Suppressor macrophage treated with lipopolysaccharide for 1 hour (primary cell): Measurements from ENCODE around the gene RUFY4.
"Not testable (repeated sequence)": the region's sequence is repeated elsewhere in the genome, so short reads cannot be mapped to it uniquely, and the experiment has no call there.

Experiments used
- DNase-seq, 3 donors: peaks; one replicate each; pipeline ENCODE4 v3.0.0-alpha.2; 2020 to 2022

RUFY4 gene

DNA sequence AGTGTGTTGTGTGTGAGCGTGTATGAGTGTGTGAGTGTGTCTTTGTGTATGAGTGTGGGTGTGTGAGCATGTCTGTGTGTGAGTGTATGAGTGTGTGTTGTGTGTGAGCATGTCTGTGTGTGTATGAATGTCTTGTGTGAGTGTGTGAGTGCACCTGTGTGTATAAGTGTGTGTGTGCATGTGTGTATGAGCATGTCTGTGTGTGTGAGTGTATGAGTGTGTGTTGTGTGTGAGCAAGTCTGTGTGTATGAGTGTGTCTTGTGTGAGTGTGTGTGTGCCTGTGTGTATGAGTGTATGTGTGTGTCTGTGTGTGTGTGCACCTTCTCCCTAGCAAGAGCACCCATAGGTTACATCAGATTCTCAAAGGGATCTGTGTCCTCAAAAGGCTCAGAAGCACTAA, 37.8 kb upstream of the RUFY4 start:
- no peak for DNase-seq

DNA sequence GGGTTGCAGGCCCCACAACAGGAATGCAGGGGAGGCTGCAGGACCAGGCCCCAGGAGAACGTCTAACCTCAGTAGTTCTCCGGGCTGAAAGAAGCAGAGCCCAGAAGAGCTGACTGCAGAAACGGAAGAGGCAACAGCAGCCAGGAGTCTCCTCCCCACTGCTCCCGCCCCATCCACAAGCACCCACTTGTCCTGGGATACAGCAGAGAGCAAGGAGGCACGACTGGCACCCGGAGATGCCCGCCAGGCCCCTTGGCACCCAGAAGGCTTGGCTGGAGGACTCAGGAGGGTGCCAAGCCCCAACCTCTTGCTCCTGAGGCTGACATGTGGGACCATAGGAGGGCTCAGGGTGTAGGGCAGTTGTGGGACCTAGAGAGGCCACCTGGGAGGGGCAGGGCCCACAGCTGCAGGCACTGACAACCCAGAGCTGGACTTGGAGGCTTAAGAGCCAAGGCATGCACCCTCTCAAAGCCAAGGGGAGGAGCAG, 37.2 kb upstream of the RUFY4 start:
- no peak for DNase-seq

DNA sequence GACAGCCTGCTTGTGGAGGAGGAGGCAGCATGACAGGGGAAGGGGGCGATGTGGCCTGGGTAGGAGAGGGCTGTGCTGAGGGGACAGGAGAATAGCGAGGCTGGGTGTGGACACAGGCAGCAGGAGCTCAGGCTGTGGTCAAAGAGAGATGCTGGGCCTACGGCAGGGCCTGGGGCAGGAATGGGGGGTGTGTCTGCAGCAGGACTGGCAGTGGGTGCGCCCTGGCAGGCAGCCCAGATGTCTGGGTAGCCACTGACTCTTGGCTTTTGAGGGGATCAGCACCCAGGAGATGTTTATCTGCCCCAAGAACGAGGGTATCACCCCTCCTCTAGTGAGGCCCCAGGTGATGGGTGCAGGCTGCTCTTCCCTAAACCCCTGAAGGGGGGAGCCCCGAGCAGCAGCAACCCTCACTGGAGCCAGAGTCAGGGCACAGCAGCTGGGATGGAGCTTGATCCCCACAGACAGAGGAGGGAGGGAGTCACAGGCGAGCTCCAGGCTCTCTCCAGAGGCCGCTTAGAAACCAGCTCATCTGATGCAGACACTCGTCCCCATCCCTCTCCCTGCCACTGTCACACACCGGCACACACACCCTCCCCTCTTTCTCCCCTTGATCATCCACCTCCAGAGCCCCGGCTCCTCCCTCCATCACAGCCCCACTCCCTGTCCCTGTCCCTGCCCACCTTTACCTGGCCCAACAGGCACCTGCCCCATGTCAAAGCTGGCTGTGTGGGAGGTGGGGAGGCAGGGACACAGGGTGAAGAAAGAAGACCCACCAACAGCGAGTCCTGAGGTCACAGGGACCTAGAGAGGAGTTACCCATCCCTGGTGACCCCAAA, 36.5 kb upstream of the RUFY4 start:
- DNase-seq = no peak

DNA sequence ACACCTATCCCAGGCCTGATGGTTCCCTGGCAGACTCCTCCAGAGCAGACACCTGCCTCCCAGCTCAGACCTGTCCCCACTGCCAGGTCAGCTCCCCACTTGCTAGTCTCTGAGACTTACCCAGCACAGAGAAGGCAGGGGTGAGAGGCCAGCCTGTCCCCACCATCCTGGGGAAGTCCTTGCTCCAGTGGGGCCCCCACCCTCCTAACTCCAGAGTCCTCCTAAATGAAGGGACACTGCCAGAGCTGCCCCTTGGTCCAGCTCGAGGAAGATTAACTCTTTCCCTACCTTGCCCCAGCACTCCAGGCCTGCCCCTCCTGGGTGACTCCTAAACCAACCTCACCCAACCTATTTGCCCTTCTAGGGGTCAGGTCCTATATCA, 35.9 kb upstream of the RUFY4 start:
- no peak for DNase-seq

DNA sequence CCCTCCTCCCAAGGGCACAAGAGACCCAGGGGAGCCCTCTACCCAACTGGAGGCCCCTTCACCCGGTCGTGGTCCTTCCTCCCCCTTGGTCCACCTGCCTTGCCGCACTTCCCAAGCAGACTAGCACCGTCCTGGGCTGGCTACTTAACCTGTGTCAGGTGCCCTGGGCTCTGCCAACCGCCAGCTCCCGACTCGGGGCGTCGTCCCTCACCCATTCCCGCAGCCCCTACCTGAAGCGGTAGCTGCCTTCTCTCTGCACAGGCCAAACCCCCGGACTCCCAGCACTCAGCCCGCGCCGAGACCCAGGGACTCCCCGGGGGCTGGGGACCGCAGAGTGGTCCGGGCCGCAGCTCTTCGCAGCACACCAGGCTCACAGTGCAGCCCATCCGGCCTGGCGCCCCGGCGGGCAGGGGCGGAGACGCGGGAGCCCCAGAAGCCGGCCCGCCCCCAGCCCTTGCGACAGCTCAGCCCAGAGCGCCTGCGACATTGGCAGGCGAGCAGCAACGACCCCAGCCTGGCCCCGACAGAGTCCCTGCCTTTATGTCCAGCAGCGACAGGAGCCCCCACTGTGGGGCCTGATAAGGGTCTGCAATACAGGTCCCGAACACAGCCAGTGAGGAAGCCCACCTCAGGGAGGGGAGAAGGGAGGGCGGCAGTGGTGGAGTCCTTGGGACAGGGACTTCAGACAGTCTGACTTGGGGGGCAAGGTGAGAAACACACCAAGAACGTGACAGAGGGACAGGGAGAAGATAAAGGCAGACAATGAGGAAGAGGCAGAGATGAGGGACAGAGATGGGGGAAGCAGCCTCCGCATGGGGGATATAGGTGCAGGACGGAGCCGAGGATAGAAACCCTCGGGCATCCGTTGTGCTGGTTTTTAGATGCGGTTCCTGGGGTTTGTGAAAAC, 35.2 kb upstream of the RUFY4 start:
- DNase-seq = peak in 1 of 3 donors; percentile 47

DNA sequence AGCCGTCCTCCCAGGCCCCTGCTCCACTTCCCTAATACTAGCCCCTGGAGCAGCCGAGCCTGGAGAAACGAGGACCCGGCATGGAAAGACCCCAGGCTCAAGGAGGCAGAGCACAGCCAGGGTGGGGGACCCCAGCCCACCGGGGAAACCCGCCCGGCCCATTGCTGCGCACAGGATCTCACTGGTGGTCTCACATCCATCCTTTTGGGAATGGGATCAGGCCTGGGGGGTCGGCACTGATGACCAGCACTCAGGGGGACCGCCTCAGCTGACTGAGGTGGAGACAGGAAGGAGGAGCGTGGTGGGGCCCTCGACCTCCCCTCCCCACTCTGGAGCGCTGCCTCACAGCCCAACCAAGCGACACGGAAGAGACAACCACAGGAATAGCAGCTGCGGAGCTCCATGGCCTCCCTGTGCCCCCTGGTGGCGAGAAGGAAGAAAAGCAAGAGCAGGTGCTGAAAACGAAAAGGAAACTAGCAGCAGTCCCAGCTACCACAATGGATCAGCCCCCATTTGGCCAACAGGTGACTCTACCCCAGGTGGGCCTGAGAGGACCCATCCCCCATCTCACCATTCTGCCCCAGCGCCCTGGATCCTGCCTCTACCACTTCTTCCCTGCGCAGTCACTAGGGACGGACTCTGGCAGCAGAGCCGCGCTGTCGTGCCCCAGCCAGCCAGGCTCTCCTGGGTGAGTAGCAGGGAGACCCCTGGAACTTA, 34.4 kb upstream of the RUFY4 start:
- peak; percentile 71 to 91 (median 90) for DNase-seq

DNA sequence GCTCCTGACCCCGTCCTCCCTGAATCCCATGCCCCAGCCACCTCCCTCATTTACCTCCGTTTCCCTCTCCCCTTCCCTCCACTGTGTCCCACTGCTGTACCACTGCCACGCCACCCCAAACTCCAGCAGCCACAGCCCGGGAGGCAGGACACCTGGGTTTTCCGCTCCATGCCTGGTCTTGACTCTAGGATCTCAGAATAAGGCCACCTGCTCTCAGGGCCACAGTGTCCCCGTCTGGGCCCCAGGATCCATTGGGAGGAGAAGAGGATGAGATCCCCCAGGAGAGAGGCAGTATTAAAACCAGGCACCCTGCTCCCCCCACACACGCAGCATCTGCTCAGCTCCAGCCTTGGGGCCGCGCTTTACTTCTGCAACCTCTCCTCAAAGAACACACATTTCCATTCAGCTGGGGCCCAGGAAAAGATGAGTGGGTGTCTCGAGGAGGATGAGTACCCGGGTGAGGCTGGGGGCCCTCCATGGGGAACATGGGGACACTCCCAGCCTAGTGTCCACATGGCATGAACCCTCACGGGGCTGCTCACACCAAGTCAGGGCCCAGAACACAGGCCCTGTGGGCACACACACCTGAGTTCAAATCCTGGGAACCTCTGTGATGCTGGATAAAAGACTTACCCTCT, 33.5 kb upstream of the RUFY4 start:
- no peak for DNase-seq

DNA sequence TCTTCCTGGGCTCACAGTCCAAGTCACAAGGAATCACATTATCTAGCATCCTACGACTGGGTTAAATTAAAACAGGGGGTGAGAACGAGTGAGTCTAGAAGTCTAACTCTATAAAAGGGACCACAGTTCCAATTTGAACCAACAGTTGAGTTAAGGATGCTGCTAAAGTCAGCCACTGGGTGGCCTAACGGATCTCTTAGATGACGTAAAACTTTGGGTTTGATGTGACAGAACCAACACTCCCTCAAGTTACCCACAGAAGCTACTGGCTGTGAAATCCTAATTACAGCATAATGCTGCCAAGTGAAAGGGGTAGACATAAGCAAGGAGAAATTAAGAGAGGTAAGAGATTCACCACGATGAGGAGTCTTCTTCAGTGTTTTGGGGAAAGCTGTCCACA, 32.7 kb upstream of the RUFY4 start:
- DNase-seq = peak; percentile 62 to 78 (median 76)

DNA sequence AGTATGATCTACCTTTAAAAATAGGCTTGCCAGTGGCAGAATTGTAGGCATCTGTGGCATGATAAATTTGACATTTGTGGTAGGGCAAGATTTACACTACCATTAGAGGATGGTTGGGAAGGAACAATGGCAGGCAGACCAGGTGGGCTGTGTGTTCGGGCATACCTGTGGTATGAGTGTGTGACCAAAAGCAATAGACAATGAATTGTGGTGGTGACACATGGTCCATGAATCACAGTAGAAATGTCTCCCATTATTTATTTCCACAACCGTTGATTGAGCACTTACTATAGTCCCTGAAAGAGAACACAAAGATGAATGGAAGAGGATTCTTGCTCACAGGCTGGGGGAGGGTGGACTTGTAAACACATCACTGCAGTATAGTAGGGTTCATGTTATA, 29.9 kb upstream of the RUFY4 start:
- no peak for DNase-seq

DNA sequence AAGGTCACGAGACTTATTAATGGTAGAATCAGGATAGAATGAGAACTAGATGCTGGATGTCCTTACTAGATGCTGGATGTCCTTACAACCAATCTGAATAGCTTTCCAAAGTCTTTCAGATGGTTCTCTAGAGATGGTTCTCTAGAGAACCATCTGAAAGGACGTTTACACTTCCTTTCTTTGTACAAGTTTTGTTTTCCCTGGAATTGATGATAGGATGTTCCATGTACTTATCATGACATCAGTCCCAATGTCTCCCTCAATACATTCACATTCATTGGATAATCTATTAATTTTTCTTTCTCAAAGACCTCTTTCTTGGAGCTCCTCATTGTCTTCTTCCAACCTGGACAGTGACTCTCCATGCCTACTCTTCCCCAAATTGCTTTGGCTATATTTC, 28.2 kb upstream of the RUFY4 start:
- no peak for DNase-seq

DNA sequence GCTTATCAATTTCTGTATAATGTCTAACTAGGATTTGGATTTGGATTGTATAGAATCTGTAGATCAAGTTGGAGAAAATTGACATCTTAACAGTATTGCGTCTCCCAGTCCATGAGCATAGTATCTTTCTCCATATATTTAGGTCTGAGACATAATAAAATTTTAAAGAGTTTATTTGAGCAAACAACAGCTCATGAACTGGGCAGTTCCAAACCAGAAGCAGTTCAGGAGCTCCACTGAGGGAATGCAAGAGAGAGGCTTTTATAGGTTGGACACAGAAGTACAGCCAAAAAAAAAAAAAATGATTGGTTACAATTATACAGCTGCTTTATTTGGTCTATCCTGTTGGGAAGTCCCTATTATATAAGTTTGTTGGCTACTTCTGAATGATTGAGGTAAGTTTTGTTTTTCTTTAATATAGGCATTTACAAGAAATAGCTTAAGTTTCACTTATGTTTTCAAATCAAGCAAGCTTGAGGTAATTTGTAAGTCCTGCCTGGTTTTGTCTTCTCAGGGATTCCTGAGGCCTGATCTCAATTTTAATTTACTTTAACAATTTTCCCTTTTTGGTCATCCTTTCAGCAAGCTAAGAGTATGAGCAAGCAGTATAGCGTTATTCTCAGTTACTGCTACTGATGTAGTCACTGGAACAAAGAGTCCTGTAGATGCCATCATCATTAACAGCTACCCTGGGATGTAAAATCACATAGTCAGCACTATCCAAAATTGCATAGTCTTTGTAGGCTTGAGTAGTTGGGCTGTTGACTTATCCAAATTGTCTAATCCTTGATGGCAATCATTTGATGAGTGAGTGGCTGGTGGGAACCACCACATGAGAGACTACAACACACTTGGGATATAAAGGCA, 27.5 kb upstream of the RUFY4 start:
- peak; percentile 27 to 83 (median 39) for DNase-seq

DNA sequence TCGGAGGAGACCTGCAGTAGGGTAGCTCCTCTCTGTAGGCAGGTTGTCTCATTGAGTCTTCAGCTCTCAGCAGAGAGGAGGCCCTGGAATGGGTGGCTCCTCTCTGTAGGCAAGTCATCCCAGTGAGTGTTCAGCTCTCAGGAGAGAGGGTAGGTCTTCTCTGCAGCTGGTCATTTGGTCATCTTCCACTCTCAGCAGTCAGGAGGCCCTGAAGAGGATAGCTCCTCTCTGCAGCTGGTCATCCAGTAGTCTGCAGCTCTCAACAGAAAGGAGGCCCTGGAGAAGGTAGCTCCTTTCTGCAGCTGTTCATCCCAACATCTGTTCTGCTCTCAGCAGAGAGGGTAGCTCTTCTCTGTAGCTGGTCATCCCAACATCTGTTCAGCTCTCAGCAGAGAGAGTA, 26.0 kb upstream of the RUFY4 start:
- DNase-seq = no peak

DNA sequence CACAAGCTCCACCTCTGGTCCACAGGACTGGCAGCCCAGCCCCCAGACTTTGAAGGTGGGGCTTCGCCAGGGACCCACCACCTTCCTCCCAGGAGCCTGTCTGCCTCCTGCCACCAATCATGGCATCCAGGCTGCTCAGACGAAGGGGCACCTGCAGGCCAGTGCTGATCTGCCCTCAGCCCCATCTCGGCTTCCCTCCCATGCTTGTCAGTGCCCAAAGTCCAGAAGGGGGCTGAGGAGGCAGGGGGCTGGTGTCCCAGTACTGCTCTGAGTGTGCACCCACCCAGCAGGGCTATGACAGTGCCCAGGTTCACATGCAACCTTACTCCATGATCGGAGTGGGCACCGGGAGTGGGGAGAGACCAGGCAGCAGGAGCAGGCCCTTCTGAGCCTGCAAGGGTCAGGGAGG, 25.3 kb upstream of the RUFY4 start:
- DNase-seq = no peak

DNA sequence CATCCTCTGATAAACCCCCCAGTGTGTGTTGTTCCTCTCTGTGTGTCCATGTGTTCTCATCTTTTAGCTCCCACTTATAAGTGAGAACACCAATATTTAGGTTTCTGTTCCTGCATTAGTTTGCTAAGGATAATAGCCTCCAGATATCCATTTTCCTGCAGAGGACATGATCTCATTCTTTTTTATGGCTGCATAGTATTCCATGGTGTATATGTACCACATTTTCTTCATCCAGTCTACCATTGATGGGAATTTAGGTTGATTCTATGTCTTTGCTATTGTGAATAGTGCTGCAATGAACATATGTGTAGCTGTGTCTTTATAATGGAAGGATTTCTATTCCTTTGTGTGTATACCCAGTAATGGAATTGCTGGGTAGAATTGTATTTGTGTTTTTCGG, 24.5 kb upstream of the RUFY4 start:
- not testable (repeated sequence) for DNase-seq

DNA sequence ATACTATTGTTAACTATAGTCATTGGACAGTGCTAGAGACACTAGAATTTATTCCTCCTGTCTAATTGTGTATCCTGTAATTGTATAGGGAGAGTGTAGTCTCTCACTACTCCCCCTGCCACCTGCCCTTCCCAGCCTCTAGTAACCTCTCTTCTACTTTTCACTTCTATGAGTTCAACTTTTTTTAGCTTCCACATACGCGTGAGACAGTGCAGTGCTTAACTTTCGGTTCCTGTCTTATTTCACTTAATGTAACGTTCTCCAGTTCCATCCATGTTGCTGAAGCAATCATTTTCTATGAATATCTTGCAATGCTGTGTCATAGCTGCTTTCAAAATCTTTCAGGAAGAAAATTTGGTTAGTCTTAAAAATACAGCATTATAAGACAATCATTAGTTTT, 22.8 kb upstream of the RUFY4 start:
- DNase-seq = peak; percentile 77 to 97 (median 94)

DNA sequence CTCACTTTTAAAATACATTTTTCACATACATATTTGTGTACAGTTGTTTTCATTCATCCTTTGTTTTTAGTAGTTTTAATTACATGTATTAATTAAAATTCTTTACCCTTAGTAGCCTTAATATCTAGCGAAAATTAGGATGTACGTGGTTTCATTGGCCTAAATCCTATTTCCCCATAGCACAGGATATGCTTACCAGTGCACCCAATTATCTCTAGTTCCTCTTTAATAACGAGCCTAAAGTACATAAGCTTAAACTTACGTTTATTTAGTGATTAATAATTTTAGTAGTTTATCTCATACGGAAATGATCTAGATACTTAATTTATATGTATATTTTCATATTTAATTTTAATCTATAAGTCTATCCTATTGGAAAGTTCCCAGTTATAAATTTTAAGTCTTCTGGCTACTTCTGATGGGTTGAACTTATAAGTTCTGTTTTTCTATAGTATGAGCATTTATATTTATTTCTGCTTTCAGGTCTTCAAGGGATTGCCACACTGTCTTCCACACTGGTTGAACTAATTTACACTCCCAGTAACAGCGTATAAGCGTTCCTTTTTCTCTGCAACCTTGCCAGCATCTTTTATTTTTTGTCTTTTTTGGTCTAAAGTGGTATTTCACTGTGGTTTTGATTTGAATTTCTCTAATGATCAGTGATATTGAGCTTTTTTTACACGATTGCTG, 21.4 kb upstream of the RUFY4 start:
- peak; percentile 42 to 69 (median 63) for DNase-seq

DNA sequence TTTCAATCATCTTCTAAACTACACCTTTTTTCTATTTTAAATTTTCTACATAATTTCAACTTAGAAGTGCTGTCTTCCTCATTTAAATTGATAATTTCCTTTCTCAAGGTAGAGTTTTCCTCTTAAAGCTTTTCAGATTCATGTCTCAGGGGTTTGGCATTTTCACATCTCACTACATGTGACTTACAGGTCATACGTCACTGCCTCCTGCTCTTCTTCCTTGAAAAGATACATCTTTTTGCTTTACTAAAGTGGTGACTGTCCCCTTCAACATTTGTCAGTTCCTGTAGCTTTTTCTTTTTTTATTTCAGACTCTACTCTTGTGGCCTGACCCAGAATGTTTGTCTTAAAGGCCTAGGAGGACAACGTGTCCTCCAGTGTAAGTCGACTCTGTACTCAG, 17.1 kb upstream of the RUFY4 start:
- DNase-seq = no peak

DNA sequence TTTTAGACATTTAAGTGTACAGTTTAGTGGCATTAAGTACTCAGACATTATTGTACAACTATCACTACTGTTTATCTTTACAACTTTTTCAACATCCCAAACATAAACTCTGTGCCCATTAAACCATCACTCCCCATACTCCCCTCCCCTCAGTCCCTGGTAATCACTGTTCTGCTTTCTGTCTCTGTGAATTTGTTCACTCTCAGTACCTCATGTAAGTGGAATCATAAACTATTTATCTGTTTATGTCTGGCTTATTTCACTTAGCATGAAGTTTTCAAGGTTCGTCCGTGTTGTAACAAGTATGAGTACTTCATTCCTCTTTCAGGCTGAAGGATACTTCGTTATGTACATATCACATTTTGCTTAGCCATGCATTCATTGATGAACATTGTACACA, 9.8 kb upstream of the RUFY4 start:
- DNase-seq = no peak

DNA sequence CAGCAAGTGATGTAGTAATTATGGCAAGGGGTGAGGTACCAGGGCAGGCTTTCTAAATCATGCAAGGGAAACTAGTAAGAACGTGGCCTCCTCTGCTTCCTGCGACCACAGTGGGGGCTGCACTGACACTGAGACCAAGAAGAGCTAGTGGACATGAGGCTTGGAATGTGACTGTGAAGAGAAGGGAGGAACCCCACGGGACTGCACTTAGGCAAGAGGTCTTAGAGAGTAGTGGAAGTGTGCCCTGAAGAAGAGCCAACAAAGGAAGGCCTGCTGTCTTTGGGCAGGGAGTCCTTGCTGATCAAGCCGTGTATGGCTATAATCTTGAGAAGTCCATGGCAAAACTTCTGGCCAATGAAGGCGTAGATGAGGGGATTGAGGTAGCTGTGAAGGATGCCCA, 8.9 kb upstream of the RUFY4 start:
- no peak for DNase-seq

DNA sequence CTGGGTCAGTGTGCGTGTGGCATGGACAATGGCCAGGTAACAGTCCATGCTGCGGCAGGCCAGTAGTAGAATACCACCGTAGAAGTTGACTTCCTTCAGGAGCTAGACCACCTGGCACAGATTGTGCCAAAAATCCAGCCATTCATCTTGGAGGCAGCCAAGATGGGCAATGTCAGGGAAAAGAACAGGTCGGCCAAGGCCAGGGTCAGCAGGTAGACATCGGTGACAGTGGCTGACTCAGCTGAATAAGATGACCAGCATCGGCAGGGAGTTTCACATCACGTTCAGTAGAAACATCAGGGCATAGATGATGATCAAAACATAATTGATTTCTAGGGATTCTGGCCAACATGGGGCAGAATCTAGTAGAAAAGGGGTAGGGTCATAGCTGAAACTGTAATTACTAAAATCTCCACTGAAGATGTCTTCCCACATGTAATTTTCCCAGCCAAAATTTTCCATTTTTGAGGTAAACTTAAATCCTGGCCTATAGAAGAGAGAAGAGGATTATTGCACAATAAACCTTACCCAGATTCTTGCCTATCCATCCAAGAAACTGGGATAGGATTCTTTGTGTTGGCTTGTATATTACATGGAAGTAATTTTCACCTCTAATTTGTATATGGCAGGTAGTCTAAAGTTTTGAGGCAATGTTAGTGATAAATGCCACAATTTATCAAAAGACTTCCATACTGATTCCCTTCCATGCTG, 7.9 kb upstream of the RUFY4 start:
- no peak for DNase-seq
